Astrocyte (in vitro differentiated cells and primary cell): ENCODE measurements around the gene ATL1.

ENCODE experiments used
- EZH2 ChIP-seq: IDR thresholded peaks from 2 replicates; pipeline ENCODE4 v1.6.1; 2012; ENCODE audit warnings: mild to moderate bottlenecking, low read length, inconsistent platforms; ENCODE audit not compliant: insufficient read depth
- TF ChIP-seq, protein P1 (sequence below): IDR thresholded peaks from 2 replicates; pipeline ENCODE4 v1.5.1; 2011; ENCODE audit warnings: low read depth, mild to moderate bottlenecking, inconsistent platforms, low read length, moderate library complexity; ENCODE audit not compliant: insufficient read depth

- TF ChIP-seq, protein P1, sequence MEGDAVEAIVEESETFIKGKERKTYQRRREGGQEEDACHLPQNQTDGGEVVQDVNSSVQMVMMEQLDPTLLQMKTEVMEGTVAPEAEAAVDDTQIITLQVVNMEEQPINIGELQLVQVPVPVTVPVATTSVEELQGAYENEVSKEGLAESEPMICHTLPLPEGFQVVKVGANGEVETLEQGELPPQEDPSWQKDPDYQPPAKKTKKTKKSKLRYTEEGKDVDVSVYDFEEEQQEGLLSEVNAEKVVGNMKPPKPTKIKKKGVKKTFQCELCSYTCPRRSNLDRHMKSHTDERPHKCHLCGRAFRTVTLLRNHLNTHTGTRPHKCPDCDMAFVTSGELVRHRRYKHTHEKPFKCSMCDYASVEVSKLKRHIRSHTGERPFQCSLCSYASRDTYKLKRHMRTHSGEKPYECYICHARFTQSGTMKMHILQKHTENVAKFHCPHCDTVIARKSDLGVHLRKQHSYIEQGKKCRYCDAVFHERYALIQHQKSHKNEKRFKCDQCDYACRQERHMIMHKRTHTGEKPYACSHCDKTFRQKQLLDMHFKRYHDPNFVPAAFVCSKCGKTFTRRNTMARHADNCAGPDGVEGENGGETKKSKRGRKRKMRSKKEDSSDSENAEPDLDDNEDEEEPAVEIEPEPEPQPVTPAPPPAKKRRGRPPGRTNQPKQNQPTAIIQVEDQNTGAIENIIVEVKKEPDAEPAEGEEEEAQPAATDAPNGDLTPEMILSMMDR: no peak
- TF ChIP-seq EZH2: no peak
Observed at GRCh38 chr14:50577982-50578381, 18.0 kb downstream of the ATL1 start.
